Panc1 (cell line): ENCODE data around the gene NCBP2. TPM values are rescaled to one million over a fixed set of nuclear protein-coding genes. Genes with fewer than 3 reads are reported as not detected.

Experiments used
- ATAC-seq: fragments of 200-7000 bp; cut with Tn5 transposase; 2 replicates; pipeline ENCODE4 v1.9.1; 2020; ENCODE audit warnings: mild to moderate bottlenecking, moderate library complexity
- BruUV-seq: library from RNA; stranded (reverse); fragments of 400-500 nt; replicated peaks from 2 replicates; lab custom pipeline; 2021; lab: Mats Ljungman, UMichigan
- CTCF ChIA-PET: fragments of 300-600 bp; sonication (Branson Sonifier 250); formaldehyde crosslinking; loops from one replicate; lab custom pipeline; 2022; ENCODE audit warnings: antibody characterized with exemption; lab: Charles Lee
- POLR2A ChIA-PET: fragments of 300-600 bp; sonication (Branson Sonifier 250); formaldehyde crosslinking; loops from one replicate; lab custom pipeline; 2022; ENCODE audit warnings: antibody characterized with exemption; lab: Charles Lee
- DNase-seq: peaks from one replicate; pipeline ENCODE4 v3.0.0-alpha.2; 2010; ENCODE audit warnings: low read depth, low spot score
- H3K27ac ChIP-seq: 2 replicates; pipeline ENCODE4 v1.5.1; 2011; ENCODE audit warnings: mild to moderate bottlenecking, low read length, inconsistent platforms
- H3K27me3 ChIP-seq: fragments of 200-500 bp; sonication (Bioruptor generic); 2 replicates; pipeline ENCODE4 v1.6.0; 2014; ENCODE audit warnings: low read length, inconsistent platforms; ENCODE audit not compliant: control insufficient read depth, insufficient read depth
- H3K36me3 ChIP-seq: fragments of 200-500 bp; sonication (Bioruptor generic); 2 replicates; pipeline ENCODE4 v1.5.1; 2014; ENCODE audit warnings: inconsistent platforms, mild to moderate bottlenecking, low read length, moderate library complexity; ENCODE audit not compliant: control insufficient read depth, insufficient read depth
- H3K4me1 ChIP-seq: 2 replicates; pipeline ENCODE4 v1.5.1; 2011; ENCODE audit warnings: inconsistent platforms, mild to moderate bottlenecking, low read length, moderate library complexity; ENCODE audit not compliant: control insufficient read depth, insufficient read depth
- H3K4me3 ChIP-seq, 2 experiments: 2 replicates each; pipeline ENCODE4 v1.5.1; 2011 to 2012; ENCODE audit warnings: low read depth in 2 of 2, low read length in 2 of 2, mild to moderate bottlenecking in 2 of 2, inconsistent platforms in 1 of 2, moderate library complexity in 1 of 2
- H3K9me3 ChIP-seq: fragments of 200-500 bp; sonication (Bioruptor generic); 2 replicates; pipeline ENCODE4 v1.5.1; 2014; ENCODE audit warnings: low read depth, mild to moderate bottlenecking, inconsistent platforms, low read length, moderate library complexity; ENCODE audit not compliant: control insufficient read depth, insufficient read depth
- CTCF ChIP-seq: fragments of 450-650 bp; IDR thresholded peaks from 2 replicates; pipeline ENCODE4 v1.5.1; 2017; ENCODE audit warnings: mild to moderate bottlenecking
- POLR2AphosphoS5 ChIP-seq: IDR thresholded peaks from 2 replicates; pipeline ENCODE4 v1.6.1; 2012; ENCODE audit warnings: mild to moderate bottlenecking, low read depth, low read length, moderate library complexity
- REST ChIP-seq, 2 experiments: IDR thresholded peaks; 2 replicates each; pipeline ENCODE4 v1.6.1; 2011 to 2012; ENCODE audit warnings: low read depth in 2 of 2, control low read depth in 1 of 2, low read length in 1 of 2, mild to moderate bottlenecking in 1 of 2, moderate library complexity in 1 of 2; ENCODE audit not compliant: insufficient read depth in 1 of 2
- SIN3A ChIP-seq: IDR thresholded peaks from 2 replicates; pipeline ENCODE4 v1.6.1; 2012; ENCODE audit warnings: low read depth, mild to moderate bottlenecking, low read length, moderate library complexity, borderline replicate concordance; ENCODE audit not compliant: insufficient read depth
- TCF7L2 ChIP-seq: IDR thresholded peaks from 2 replicates; pipeline ENCODE4 v1.6.1; 2011; ENCODE audit warnings: mild to moderate bottlenecking, low read depth, low read length, inconsistent platforms
- in situ Hi-C: cut with HindIII; loops from 2 replicates; pipeline ENCODE4 v1.10.0; 2016; ENCODE audit warnings: low sequenced_read_pairs, low pct_unique_long_range_greater_than_20kb
- intact Hi-C: fragments of 100-400 bp; cut with micrococcal nuclease; formaldehyde crosslinking; loops from one replicate; pipeline ENCODE4 v1.10.0; 2022; ENCODE audit not compliant: unreplicated experiment
- total RNA-seq: library from RNA; stranded (reverse); gene quantifications from one replicate; pipeline ENCODE4 v1.2.1, GENCODE V29; 2021; ENCODE audit not compliant: unreplicated experiment

The NCBP2 gene
- total RNA-seq, 1 experiment from 2014 or later = 122 TPM

DNA sequence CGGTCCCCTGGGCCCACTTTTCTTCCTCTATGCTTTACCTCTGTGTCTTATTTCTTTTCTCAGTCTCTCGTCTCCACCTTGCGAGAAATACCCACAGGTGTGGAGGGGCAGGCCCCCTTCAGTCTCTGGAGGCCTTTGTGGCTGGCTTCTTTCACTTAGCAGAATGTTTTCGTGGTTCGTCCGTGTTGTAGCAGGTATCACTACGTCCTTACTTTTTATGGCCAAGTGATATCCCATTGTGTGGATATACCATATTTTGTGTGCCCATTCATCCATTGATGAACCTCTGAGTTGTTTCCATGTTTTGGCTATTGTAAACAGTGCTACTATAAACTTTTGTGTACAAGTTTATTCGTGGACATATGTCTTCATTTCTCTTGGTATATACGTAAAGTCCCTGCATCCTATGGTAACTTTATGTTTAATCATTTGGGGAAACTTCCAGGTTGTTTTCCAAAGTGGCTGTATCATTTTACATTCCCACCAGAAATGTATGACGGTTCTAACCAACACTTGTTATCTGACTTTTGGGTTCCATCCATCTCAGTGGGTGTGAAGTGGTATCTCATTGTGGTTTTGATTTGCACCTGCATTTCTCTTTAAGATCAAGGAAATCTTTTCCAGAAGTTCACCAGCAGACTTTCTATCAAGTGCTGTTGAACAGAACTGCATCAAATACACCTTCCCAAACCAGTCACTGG lies 20.8 kb upstream of the NCBP2 start:
- BruUV-seq = no TSS peak

More for the DNA sequence above, 20.8 kb upstream of the NCBP2 start:
- H3K27ac ChIP-seq = no peak overlapping the region
- ChIA-PET CTCF (no interaction called here), POLR2A (no interaction called here)
- peaks cover 7% of the 10 kb centered on the region for H3K4me1 ChIP-seq
- in situ Hi-C loops (no loop called here), intact Hi-C loops (no loop called here)
- no peak for DNase-seq
- H3K36me3 ChIP-seq = no peaks in the 10 kb centered on the region
- no peaks in the 10 kb centered on the region for H3K27me3 ChIP-seq
- no peak overlapping the region for H3K4me3 ChIP-seq
- H3K9me3 ChIP-seq = no peaks in the 10 kb centered on the region
- ATAC-seq = no peak
- TF ChIP-seq CTCF (no peak), POLR2AphosphoS5 (no peak), TCF7L2 (no peak), REST (IDR thresholded peaks at IDR 0.05; ENCODE audit: insufficient read depth in 1 of 2, low read depth in 2 of 2, low read length in 1 of 2) (no peak), SIN3A (no peak)
